Lower leg skin (tissue), 3 donors: ENCODE results near the gene GAREM2.

ENCODE experiments used
- POLR2A ChIP-seq, 2 donors: fragments of 450-650 bp; IDR thresholded peaks; one replicate each; pipeline ENCODE4 v1.6.1; 2016 to 2017; ENCODE audit warnings: antibody characterized with exemption in 2 of 2, mild to moderate bottlenecking in 1 of 2, moderate library complexity in 1 of 2
- TF ChIP-seq, protein P1 (sequence below), 3 donors: fragments of 450-650 bp; IDR thresholded peaks; one replicate each; pipeline ENCODE4 v1.5.1; 2016; ENCODE audit warnings: antibody characterized with exemption in 3 of 3, mild to moderate bottlenecking in 3 of 3, moderate library complexity in 2 of 3

DNA sequence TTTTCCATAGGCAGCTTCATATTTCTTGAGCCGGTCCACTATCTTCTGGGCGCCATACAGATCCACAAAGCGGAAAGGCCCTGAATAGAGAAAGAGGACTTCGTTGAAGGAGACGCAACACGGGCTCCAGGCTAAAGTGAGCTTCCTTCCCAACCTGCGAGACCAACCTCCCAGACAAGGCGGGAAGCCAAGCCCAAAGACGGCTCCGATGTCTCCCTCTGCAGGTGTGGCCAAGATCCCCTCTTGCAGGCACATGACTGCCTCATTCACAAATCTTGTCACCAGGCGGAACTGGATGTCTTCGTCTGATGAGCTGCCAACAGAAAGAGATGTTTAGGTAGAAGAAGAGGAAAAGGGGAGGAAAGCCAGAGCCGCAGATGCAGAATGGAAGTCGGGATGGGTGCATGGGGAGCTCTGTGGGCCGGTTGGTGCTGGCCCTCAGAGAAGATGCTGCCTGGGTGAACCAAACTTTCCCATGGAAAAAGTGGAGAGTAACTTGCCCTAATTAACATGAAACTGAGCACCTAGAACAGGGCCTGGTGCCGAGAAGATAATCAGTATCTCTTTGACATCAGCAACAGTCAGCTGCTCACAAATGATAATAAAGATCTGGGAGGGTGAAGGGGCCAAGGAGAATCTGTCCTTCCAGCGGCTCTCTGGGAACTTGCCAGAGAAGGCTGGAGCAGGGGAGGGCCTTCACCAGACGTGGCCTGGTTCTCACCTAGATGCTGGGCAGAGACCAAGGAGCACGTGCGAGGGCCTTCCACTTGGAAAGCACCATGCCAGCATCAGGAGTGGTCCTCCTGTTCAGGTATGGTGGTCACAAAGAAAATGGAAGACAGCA lies 18.6 kb downstream of the GAREM2 start:
- TF ChIP-seq, protein P1, sequence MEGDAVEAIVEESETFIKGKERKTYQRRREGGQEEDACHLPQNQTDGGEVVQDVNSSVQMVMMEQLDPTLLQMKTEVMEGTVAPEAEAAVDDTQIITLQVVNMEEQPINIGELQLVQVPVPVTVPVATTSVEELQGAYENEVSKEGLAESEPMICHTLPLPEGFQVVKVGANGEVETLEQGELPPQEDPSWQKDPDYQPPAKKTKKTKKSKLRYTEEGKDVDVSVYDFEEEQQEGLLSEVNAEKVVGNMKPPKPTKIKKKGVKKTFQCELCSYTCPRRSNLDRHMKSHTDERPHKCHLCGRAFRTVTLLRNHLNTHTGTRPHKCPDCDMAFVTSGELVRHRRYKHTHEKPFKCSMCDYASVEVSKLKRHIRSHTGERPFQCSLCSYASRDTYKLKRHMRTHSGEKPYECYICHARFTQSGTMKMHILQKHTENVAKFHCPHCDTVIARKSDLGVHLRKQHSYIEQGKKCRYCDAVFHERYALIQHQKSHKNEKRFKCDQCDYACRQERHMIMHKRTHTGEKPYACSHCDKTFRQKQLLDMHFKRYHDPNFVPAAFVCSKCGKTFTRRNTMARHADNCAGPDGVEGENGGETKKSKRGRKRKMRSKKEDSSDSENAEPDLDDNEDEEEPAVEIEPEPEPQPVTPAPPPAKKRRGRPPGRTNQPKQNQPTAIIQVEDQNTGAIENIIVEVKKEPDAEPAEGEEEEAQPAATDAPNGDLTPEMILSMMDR (IDR thresholded peaks at IDR 0.05) = no peak
- TF ChIP-seq POLR2A (IDR thresholded peaks at IDR 0.05) = no peak
